ENCODE data around the gene PLOD1.

The PLOD1 gene

GRCh38 chr1:12003762-12004161 lies 69.2 kb downstream of the PLOD1 start:
- no peak for TF ChIP-seq POLR2AphosphoS5 (IDR thresholded peaks at IDR 0.05; ENCODE audit: low read depth, low read length)
- TF ChIP-seq REST (IDR thresholded peaks at IDR 0.05; ENCODE audit: insufficient read depth in 1 of 2, low read depth in 2 of 2, low read length in 2 of 2) = no peak
- no peak for TF ChIP-seq TAF1 (IDR thresholded peaks at IDR 0.05; ENCODE audit: borderline replicate concordance, insufficient read depth, low read length)
- no peak for TF ChIP-seq SIN3A (IDR thresholded peaks at IDR 0.05; ENCODE audit: borderline replicate concordance, insufficient read depth, low read length)
- no peak for TF ChIP-seq FOXP2 (optimal IDR thresholded peaks at IDR 0.05; ENCODE audit: borderline replicate concordance, extremely low read depth, extremely low read length, insufficient read depth)

- TF ChIP-seq FOXP2 (optimal IDR thresholded peaks at IDR 0.05; ENCODE audit: borderline replicate concordance, extremely low read depth, extremely low read length, insufficient read depth) (no peak), REST (IDR thresholded peaks at IDR 0.05; ENCODE audit: insufficient read depth in 1 of 2, low read depth in 2 of 2, low read length in 2 of 2) (no peak), POLR2AphosphoS5 (IDR thresholded peaks at IDR 0.05; ENCODE audit: low read depth, low read length) (no peak), SIN3A (IDR thresholded peaks at IDR 0.05; ENCODE audit: borderline replicate concordance, insufficient read depth, low read length) (no peak), TAF1 (IDR thresholded peaks at IDR 0.05; ENCODE audit: borderline replicate concordance, insufficient read depth, low read length) (no peak)
Measured at GRCh38 chr1:12005488-12006166, 71.1 kb downstream of the PLOD1 start.

GRCh38 chr1:12006167-12006921 lies 71.8 kb downstream of the PLOD1 start:
- TF ChIP-seq POLR2AphosphoS5 (IDR thresholded peaks at IDR 0.05; ENCODE audit: low read depth, low read length) (no peak), REST (IDR thresholded peaks at IDR 0.05; ENCODE audit: insufficient read depth in 1 of 2, low read depth in 2 of 2, low read length in 2 of 2) (no peak), SIN3A (IDR thresholded peaks at IDR 0.05; ENCODE audit: borderline replicate concordance, insufficient read depth, low read length) (no peak), TAF1 (IDR thresholded peaks at IDR 0.05; ENCODE audit: borderline replicate concordance, insufficient read depth, low read length) (no peak), FOXP2 (optimal IDR thresholded peaks at IDR 0.05; ENCODE audit: borderline replicate concordance, extremely low read depth, extremely low read length, insufficient read depth) (no peak)

- TF ChIP-seq SIN3A (IDR thresholded peaks at IDR 0.05; ENCODE audit: borderline replicate concordance, insufficient read depth, low read length) = no peak
- TF ChIP-seq POLR2AphosphoS5 (IDR thresholded peaks at IDR 0.05; ENCODE audit: low read depth, low read length) = no peak
- no peak for TF ChIP-seq REST (IDR thresholded peaks at IDR 0.05; ENCODE audit: insufficient read depth in 1 of 2, low read depth in 2 of 2, low read length in 2 of 2)
- TF ChIP-seq TAF1 (IDR thresholded peaks at IDR 0.05; ENCODE audit: borderline replicate concordance, insufficient read depth, low read length) = no peak
- TF ChIP-seq FOXP2 (optimal IDR thresholded peaks at IDR 0.05; ENCODE audit: borderline replicate concordance, extremely low read depth, extremely low read length, insufficient read depth) = no peak
Measured at GRCh38 chr1:12007204-12007603, 72.7 kb downstream of the PLOD1 start.

All from PFSK-1 (cell line).